Measurements from ENCODE around the gene DTYMK.

DNA sequence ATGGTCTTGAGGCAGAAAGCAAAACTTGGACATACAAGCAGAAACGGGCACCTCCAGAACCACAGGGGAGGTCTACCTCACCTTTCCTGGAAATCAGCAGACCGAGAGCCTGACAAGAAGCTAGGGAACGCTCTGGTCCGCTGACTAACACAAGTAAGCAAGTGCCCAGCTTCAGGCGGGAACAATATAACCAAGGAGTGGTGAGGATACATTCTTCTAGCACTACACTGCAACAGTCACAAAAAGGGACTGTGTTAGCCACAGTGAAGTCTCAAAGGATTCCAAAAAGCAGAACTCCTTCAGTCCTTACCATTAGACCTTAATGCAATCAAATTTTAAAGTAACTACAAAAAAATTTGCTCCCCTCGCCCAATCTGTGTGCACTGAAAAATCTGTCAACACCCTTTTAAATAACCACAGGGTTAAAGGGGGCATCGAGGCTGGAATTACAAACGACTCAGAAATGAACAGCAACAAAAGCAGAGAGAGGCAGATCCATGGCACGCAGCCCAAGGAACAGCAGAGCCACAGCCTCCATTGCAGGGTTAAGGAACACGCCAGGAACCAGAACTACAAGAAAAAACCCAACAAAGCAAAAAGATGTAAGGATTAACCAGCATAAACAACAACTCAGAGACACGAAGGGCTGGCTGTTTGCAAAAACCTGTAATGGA, 56.7 kb downstream of the DTYMK start:
- TF ChIP-seq, protein P1, sequence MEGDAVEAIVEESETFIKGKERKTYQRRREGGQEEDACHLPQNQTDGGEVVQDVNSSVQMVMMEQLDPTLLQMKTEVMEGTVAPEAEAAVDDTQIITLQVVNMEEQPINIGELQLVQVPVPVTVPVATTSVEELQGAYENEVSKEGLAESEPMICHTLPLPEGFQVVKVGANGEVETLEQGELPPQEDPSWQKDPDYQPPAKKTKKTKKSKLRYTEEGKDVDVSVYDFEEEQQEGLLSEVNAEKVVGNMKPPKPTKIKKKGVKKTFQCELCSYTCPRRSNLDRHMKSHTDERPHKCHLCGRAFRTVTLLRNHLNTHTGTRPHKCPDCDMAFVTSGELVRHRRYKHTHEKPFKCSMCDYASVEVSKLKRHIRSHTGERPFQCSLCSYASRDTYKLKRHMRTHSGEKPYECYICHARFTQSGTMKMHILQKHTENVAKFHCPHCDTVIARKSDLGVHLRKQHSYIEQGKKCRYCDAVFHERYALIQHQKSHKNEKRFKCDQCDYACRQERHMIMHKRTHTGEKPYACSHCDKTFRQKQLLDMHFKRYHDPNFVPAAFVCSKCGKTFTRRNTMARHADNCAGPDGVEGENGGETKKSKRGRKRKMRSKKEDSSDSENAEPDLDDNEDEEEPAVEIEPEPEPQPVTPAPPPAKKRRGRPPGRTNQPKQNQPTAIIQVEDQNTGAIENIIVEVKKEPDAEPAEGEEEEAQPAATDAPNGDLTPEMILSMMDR (conservative IDR thresholded peaks at IDR 0.05; ENCODE audit: low read depth, low read length): no peak
- TF ChIP-seq EZH2 (IDR thresholded peaks at IDR 0.05; ENCODE audit: low read length, unreplicated experiment) (no peak), EZH2phosphoT487 (IDR thresholded peaks at IDR 0.05; ENCODE audit: borderline replicate concordance, low read length) (no peak)

Measured in PC-3 (cell line).